Right lobe of liver (tissue), 6 donors: ENCODE results near the gene CHAD. TPM values are rescaled to one million over a fixed set of nuclear protein-coding genes. Genes with fewer than 3 reads are reported as not detected.

Experiments
- ATAC-seq, 4 donors: fragments of 200-7000 bp; cut with Tn5 transposase; one replicate each; pipeline ENCODE4 v1.9.1; 2020; ENCODE audit warnings: mild to moderate bottlenecking in 4 of 4, moderate library complexity in 4 of 4
- DNase-seq, 3 donors: peaks; one replicate each; pipeline ENCODE4 v3.0.0-alpha.2; 2020
- H3K27ac ChIP-seq, 3 donors: fragments of 200-600 bp; one replicate each; pipeline ENCODE4 v1.8.0; 2022
- H3K27me3 ChIP-seq, 2 donors: fragments of 200-600 bp; one replicate each; pipeline ENCODE4 v1.8.0; 2022
- H3K36me3 ChIP-seq, 4 donors: fragments of 200-600 bp; sonication (generic) in 1 of 4; one replicate each; pipeline versions ENCODE4 v1.5.1 to v1.8.0; 2017 to 2022; ENCODE audit warnings: control low read depth in 1 of 4
- H3K4me1 ChIP-seq, 4 donors: fragments of 200-600 bp; sonication (generic) in 1 of 4; one replicate each; pipeline versions ENCODE4 v1.5.1 to v1.8.0; 2017 to 2022; ENCODE audit warnings: control low read depth in 1 of 4
- H3K4me3 ChIP-seq, 3 donors: fragments of 200-600 bp; one replicate each; pipeline ENCODE4 v1.8.0; 2022
- H3K9me3 ChIP-seq, 4 donors: fragments of 200-600 bp; sonication (generic) in 1 of 4; one replicate each; pipeline versions ENCODE4 v1.5.1 to v1.8.0; 2017 to 2022; ENCODE audit warnings: control low read depth in 1 of 4
- POLR2A ChIP-seq: fragments of 450-650 bp; IDR thresholded peaks from one replicate; pipeline ENCODE4 v1.6.1; 2017; ENCODE audit warnings: antibody characterized with exemption, mild to moderate bottlenecking
- WGBS: methylation state at CpG from one replicate; pipeline ENCODE4 v1.1.6; 2018; ENCODE audit warnings: low coverage, low lambda C conversion rate; ENCODE audit not compliant: insufficient coverage; ENCODE audit errors: missing lambda C conversion rate; 5-methylcytosine and 5-hydroxymethylcytosine counted together
- intact Hi-C, 2 donors: fragments of 100-400 bp; cut with DNase I; formaldehyde crosslinking; loops; one replicate each; pipeline versions ENCODE4 v1.11.2 to v1.14.1; 2022
- total RNA-seq, 6 experiments: library from RNA; depleted of rRNA in 2 of 6; stranded (reverse); fragments of >200 nt in 2 of 6; fragmentation: NEBNext Ultra II Directional in 3 of 6; extraction: Animal tissue kit (Norgen Biotek cat#: 25700) in 3 of 6; gene quantifications; one replicate each; pipeline versions ENCODE4 v1.1.0 to v1.2.4, GENCODE V29; 2016 to 2023
- TF ChIP-seq, protein P1 (sequence below), 4 donors: fragments of 200-600 bp in 3 of 4; fragments of 450-650 bp in 1 of 4; IDR thresholded peaks; one replicate each; pipeline versions ENCODE4 v1.5.1 to v1.8.0; 2016 to 2022; ENCODE audit warnings: antibody characterized with exemption in 4 of 4, mild to moderate bottlenecking in 2 of 4
- donor health status: DM: no; HTN: yes; CAD: no.
- donor health status: DM: no; HTN: no; CAD: no.
- donor health status: DM: no; HTN: no; CAD: no.
- donor health status: DM: no; HTN: yes; CAD: no.
- donor health status: DM: no; HTN: yes; CAD: no.

CHAD gene
- total RNA-seq, 6 experiments from 2014 or later, result 1.0 to 11.3 (median 3.8) TPM

DNA sequence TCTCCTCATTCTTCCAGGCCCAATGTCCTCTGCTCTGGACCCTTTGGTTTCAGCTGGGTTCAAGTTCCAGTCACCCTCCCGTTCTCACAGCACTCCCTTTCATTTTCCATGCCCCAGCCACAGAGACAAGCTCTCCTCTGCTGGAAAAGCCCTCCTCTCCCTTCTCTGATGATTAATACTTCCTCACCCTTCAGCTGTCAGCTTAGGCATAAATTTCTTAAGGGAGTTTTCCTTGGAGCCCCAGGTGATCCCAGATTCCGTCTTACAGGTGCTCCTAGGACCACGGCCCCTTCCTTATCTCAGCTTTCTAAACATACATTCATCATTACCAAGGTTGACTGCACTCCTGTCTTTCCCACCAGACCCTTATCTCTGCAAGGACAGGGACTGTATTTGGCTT is 10.4 kb downstream of the CHAD start:
- no peak for DNase-seq
- WGBS, result 61% methylated on average over 3 of the region's 3 CpGs
- ATAC-seq, result no peak
- peaks cover 0 to 34% (median 14%) of the 10 kb centered on the region in 4 donors for H3K4me1 ChIP-seq
- H3K36me3 ChIP-seq, result no peaks in the 10 kb centered on the region
- no peak overlapping the region for H3K4me3 ChIP-seq
- H3K27me3 ChIP-seq, result no peaks in the 10 kb centered on the region
- intact Hi-C loops, result no loop called here
- peak overlapping the region in 2 of 3 donors; percentile 46 to 49 for H3K27ac ChIP-seq
- H3K9me3 ChIP-seq, result no peaks in the 10 kb centered on the region
- TF ChIP-seq, protein P1, sequence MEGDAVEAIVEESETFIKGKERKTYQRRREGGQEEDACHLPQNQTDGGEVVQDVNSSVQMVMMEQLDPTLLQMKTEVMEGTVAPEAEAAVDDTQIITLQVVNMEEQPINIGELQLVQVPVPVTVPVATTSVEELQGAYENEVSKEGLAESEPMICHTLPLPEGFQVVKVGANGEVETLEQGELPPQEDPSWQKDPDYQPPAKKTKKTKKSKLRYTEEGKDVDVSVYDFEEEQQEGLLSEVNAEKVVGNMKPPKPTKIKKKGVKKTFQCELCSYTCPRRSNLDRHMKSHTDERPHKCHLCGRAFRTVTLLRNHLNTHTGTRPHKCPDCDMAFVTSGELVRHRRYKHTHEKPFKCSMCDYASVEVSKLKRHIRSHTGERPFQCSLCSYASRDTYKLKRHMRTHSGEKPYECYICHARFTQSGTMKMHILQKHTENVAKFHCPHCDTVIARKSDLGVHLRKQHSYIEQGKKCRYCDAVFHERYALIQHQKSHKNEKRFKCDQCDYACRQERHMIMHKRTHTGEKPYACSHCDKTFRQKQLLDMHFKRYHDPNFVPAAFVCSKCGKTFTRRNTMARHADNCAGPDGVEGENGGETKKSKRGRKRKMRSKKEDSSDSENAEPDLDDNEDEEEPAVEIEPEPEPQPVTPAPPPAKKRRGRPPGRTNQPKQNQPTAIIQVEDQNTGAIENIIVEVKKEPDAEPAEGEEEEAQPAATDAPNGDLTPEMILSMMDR (IDR thresholded peaks at IDR 0.05), result no peak
- TF ChIP-seq POLR2A, result no peak

DNA sequence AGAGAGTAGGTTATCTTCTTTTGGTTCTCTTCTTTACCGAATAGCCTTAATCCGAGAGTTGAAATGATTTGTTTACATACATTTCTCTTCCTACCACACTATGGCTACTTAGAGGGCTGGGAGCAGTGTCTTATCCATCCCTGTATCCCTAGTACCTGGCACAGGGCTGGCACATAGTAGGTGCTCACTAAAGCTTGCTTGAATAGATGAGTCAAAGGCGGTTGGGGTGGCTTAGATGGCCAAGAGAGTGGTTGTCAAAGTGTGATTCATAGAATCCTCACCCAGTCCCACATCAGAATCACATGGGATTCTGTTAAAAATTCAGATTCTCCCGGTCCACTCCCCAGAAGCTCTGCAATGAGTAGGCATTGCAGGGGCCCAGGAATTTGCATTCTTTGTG is 11.1 kb downstream of the CHAD start:
- intact Hi-C loops, result no loop called here
- 83% methylated on average over 3 of the region's 4 CpGs for WGBS
- Histone ChIP-seq H3K27ac (no peak overlapping the region), H3K27me3 (no peaks in the 10 kb centered on the region), H3K4me3 (no peak overlapping the region), H3K36me3 (no peaks in the 10 kb centered on the region), H3K4me1 (peaks cover 0 to 27% (median 11%) of the 10 kb centered on the region in 4 donors), H3K9me3 (no peaks in the 10 kb centered on the region)
- DNase-seq (no peak), ATAC-seq (no peak)
- TF ChIP-seq, protein P1 (IDR thresholded peaks at IDR 0.05), result no peak
- TF ChIP-seq POLR2A, result no peak

DNA sequence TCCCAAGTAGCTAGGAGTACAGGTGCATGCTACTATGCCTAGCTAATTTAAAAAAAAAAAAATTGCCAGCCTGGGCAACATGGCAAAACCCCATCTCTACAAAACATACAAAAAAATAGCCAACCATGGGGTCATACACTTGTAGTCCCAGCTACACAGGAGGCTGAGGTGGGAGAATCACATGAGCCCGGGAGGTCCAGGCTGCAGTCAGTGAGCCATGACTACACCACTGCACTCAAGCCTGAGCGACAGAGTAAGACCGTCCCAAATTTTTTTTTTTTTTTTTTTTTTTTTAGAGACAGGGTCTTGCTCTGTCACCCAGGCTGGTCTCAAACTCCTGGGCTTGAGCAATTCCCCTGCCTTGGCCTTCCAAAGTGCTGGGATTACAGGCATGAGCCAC is 14.8 kb downstream of the CHAD start:
- DNase-seq, result no peak
- TF ChIP-seq, protein P1 (IDR thresholded peaks at IDR 0.05), result no peak
- TF ChIP-seq POLR2A, result no peak
- 94% methylated on average over 3 of the region's 3 CpGs for WGBS
- H3K27me3 ChIP-seq, result no peaks in the 10 kb centered on the region
- intact Hi-C loops, result no loop called here
- no peak overlapping the region for H3K27ac ChIP-seq
- H3K36me3 ChIP-seq, result no peaks in the 10 kb centered on the region
- peaks cover 0 to 20% (median 5%) of the 10 kb centered on the region in 4 donors for H3K4me1 ChIP-seq
- no peak overlapping the region for H3K4me3 ChIP-seq
- ATAC-seq, result no peak
- no peaks in the 10 kb centered on the region for H3K9me3 ChIP-seq

DNA sequence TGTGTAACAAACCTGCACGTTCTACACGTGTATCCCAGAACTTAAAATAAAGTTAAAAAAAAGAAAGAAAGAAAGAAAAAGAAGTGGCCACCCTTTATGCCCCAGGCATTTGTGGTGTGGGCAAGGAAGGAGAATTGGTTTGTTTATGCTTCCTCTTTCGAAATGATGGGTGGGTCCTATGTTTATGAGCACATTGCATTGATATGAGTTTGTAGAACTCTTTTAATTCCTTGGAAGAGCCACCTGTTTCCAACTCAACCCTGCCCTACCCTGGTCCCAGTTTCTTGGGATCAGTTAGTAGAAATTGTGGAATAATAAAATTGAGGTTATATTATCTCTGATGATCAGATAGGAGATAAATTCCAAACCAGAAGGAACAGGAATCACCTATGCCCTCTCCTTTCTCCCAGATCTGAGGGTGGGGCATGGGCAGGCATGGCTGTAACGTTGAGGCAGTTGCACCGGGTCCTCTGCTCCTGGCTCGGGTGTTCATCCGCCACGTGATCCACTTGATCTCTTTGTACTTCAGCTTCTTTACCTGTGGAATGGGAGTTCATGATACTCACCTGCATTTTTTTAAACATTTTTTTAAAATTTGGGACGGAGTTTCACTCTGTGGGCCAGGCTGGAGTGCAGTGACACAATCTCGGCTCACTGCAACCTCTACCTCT is 15.9 kb downstream of the CHAD start:
- intact Hi-C loops, result no loop called here
- Histone ChIP-seq H3K27me3 (no peaks in the 10 kb centered on the region), H3K9me3 (no peaks in the 10 kb centered on the region), H3K36me3 (no peaks in the 10 kb centered on the region), H3K4me3 (no peak overlapping the region), H3K4me1 (peaks cover 0 to 18% (median 3%) of the 10 kb centered on the region in 4 donors), H3K27ac (no peak overlapping the region)
- DNase-seq (no peak), ATAC-seq (peak in 2 of 4 donors; percentile 30 to 33)
- no peak for TF ChIP-seq POLR2A
- TF ChIP-seq, protein P1 (IDR thresholded peaks at IDR 0.05), result no peak
- WGBS, result 50% methylated on average over 7 of the region's 10 CpGs
